Esophagus muscularis mucosa (tissue), 4 donors: Measurements from ENCODE around the gene COBL. TPM values are rescaled to one million over a fixed set of nuclear protein-coding genes. Genes with fewer than 3 reads are reported as not detected.

Experiments
- DNase-seq: peaks from one replicate; pipeline ENCODE4 v3.0.0-alpha.2; 2017; ENCODE audit errors: extremely low spot score
- H3K27ac ChIP-seq, 4 donors: fragments of 200-600 bp; sonication (generic); replicated peaks in 1 of 4; 1 replicate in 3 of 4; 2 replicates in 1 of 4; pipeline ENCODE4 v1.5.1; 2016 to 2019; ENCODE audit warnings: mild to moderate bottlenecking in 1 of 4
- H3K27me3 ChIP-seq, 4 donors: fragments of 200-600 bp; sonication (generic); one replicate each; pipeline versions ENCODE4 v1.5.1 to v1.6.0; 2016 to 2019
- H3K36me3 ChIP-seq, 4 donors: fragments of 200-600 bp; sonication (generic); one replicate each; pipeline ENCODE4 v1.5.1; 2016 to 2019
- H3K4me1 ChIP-seq, 4 donors: fragments of 200-600 bp; sonication (generic); one replicate each; pipeline ENCODE4 v1.5.1; 2016 to 2019
- H3K4me3 ChIP-seq, 4 donors: fragments of 200-600 bp; sonication (generic); 1 replicate in 2 of 4; 2 replicates in 2 of 4; pipeline ENCODE4 v1.5.1; 2016 to 2019; ENCODE audit warnings: mild to moderate bottlenecking in 4 of 4, moderate library complexity in 1 of 4
- H3K9me3 ChIP-seq, 4 donors: fragments of 200-600 bp; sonication (generic); 1 replicate in 3 of 4; 2 replicates in 1 of 4; pipeline ENCODE4 v1.5.1; 2016 to 2019
- CTCF ChIP-seq, 3 experiments: fragments of 200-600 bp in 2 of 3; fragments of 450-650 bp in 1 of 3; sonication (generic) in 2 of 3; IDR thresholded peaks; one replicate each; pipeline ENCODE4 v1.5.1; 2017 to 2019; ENCODE audit warnings: antibody characterized with exemption in 3 of 3, mild to moderate bottlenecking in 2 of 3, moderate library complexity in 1 of 3
- EP300 ChIP-seq: sonication (generic); formaldehyde crosslinking; IDR thresholded peaks from one replicate; pipeline ENCODE4 v1.6.1; 2017; ENCODE audit warnings: antibody characterized with exemption
- POLR2A ChIP-seq: fragments of 450-650 bp; IDR thresholded peaks from one replicate; pipeline ENCODE4 v1.6.1; 2017; ENCODE audit warnings: antibody characterized with exemption, moderate library complexity, mild to moderate bottlenecking, low read depth
- POLR2AphosphoS5 ChIP-seq, 2 donors: sonication (generic); formaldehyde crosslinking; IDR thresholded peaks; one replicate each; pipeline ENCODE4 v1.6.1; 2017; ENCODE audit warnings: antibody characterized with exemption in 2 of 2
- WGBS: methylation state at CpG from one replicate; pipeline ENCODE4 v1.1.5; 2018; 5-methylcytosine and 5-hydroxymethylcytosine counted together
- intact Hi-C: fragments of 100-400 bp; cut with DNase I; formaldehyde crosslinking; loops from one replicate; pipeline ENCODE4 v1.15.1; 2023
- total RNA-seq, 4 donors: library from RNA; depleted of rRNA; stranded (reverse); fragments of >200 nt; gene quantifications; one replicate each; pipeline versions ENCODE4 v1.1.0 to v1.2.1, GENCODE V29; 2016

COBL gene
- total RNA-seq, 4 donors from 2014 or later = 29.8 to 51.4 (median 45.9) TPM

GRCh38 chr7:51292596-51292995 lies 24.0 kb downstream of the COBL start:
- H3K36me3 ChIP-seq = no peaks in the 10 kb centered on the region
- H3K4me3 ChIP-seq = no peak overlapping the region
- no peak overlapping the region for H3K27ac ChIP-seq
- peak; percentile 68 for DNase-seq
- no peaks in the 10 kb centered on the region for H3K9me3 ChIP-seq
- H3K27me3 ChIP-seq = no peaks in the 10 kb centered on the region
- WGBS = 59% methylated on average over 3 of the region's 4 CpGs
- intact Hi-C loops = no loop called here
- H3K4me1 ChIP-seq = peaks cover 20 to 31% (median 28%) of the 10 kb centered on the region in 4 donors
- TF ChIP-seq POLR2A = no peak
- no peak for TF ChIP-seq POLR2AphosphoS5 (IDR thresholded peaks at IDR 0.05)
- TF ChIP-seq EP300 = no peak
- no peak for TF ChIP-seq CTCF (IDR thresholded peaks at IDR 0.05)

GRCh38 chr7:51290702-51291540 lies 25.7 kb downstream of the COBL start:
- 90% methylated on average over 8 of the region's 10 CpGs for WGBS
- intact Hi-C loops = no loop called here
- H3K4me1 ChIP-seq = peaks cover 20 to 31% (median 28%) of the 10 kb centered on the region in 4 donors

GRCh38 chr7:51290304-51290637 lies 26.3 kb downstream of the COBL start:
- WGBS = 90% methylated on average over 3 of the region's 3 CpGs
- no peak for TF ChIP-seq EP300
- no peak for TF ChIP-seq POLR2AphosphoS5 (IDR thresholded peaks at IDR 0.05)
- no peak for TF ChIP-seq POLR2A
- TF ChIP-seq CTCF (IDR thresholded peaks at IDR 0.05) = no peak
- H3K27me3 ChIP-seq = no peaks in the 10 kb centered on the region
- no peaks in the 10 kb centered on the region for H3K36me3 ChIP-seq
- H3K9me3 ChIP-seq = no peaks in the 10 kb centered on the region
- H3K27ac ChIP-seq = no peak overlapping the region
- DNase-seq = no peak
- H3K4me1 ChIP-seq = peaks cover 20 to 25% (median 22%) of the 10 kb centered on the region in 4 donors
- H3K4me3 ChIP-seq = no peak overlapping the region
- intact Hi-C loops = no loop called here

More at GRCh38 chr7:51290702-51291540, 25.7 kb downstream of the COBL start:
- Histone ChIP-seq H3K9me3 (no peaks in the 10 kb centered on the region), H3K27ac (no peak overlapping the region), H3K36me3 (no peaks in the 10 kb centered on the region), H3K4me3 (no peak overlapping the region), H3K27me3 (no peaks in the 10 kb centered on the region)
- peak; percentile 87 for DNase-seq
- TF ChIP-seq EP300 (no peak), CTCF (IDR thresholded peaks at IDR 0.05) (no peak), POLR2A (no peak), POLR2AphosphoS5 (IDR thresholded peaks at IDR 0.05) (no peak)

GRCh38 chr7:51289623-51290303 lies 26.8 kb downstream of the COBL start:
- H3K9me3 ChIP-seq = no peaks in the 10 kb centered on the region
- DNase-seq = peak; percentile 90
- intact Hi-C loops = no loop called here
- 56% methylated on average over 4 of the region's 4 CpGs for WGBS
- H3K4me1 ChIP-seq = peaks cover 20 to 22% (median 21%) of the 10 kb centered on the region in 4 donors
- H3K4me3 ChIP-seq = no peak overlapping the region
- TF ChIP-seq POLR2AphosphoS5 (IDR thresholded peaks at IDR 0.05) (no peak), POLR2A (no peak), CTCF (IDR thresholded peaks at IDR 0.05) (no peak), EP300 (no peak)
- no peaks in the 10 kb centered on the region for H3K36me3 ChIP-seq
- H3K27ac ChIP-seq = no peak overlapping the region
- no peaks in the 10 kb centered on the region for H3K27me3 ChIP-seq
